ENCODE measurements around the gene CLSTN1.
"Not testable (repeated sequence)": the region's sequence is repeated elsewhere in the genome, so short reads cannot be mapped to it uniquely, and the experiment has no call there.

CLSTN1 gene

GRCh38 chr1:9825093-9826074 is 1.6 kb upstream of the CLSTN1 start:
- peak; percentile 68 for DNase-seq

- DNase-seq: no peak
Observed at GRCh38 chr1:9824702-9825089, 931 bp upstream of the CLSTN1 start.

GRCh38 chr1:9823693-9823942 is 147 bp downstream of the CLSTN1 start:
- no peak for DNase-seq

- DNase-seq: no peak
Observed at GRCh38 chr1:9822897-9823692, 670 bp downstream of the CLSTN1 start.

GRCh38 chr1:9822490-9822889 is 1.3 kb downstream of the CLSTN1 start:
- no peak for DNase-seq

GRCh38 chr1:9821710-9822109 is 2.1 kb downstream of the CLSTN1 start:
- DNase-seq: no peak

- no peak for DNase-seq
Observed at GRCh38 chr1:9820521-9820920, 3.2 kb downstream of the CLSTN1 start.

- no peak for DNase-seq
Observed at GRCh38 chr1:9817734-9818133, 6.0 kb downstream of the CLSTN1 start.

GRCh38 chr1:9816199-9816598 is 7.6 kb downstream of the CLSTN1 start:
- no peak for DNase-seq

- DNase-seq: no peak
Observed at GRCh38 chr1:9815150-9815549, 8.6 kb downstream of the CLSTN1 start.

- no peak for DNase-seq
Observed at GRCh38 chr1:9814619-9815018, 9.1 kb downstream of the CLSTN1 start.

- DNase-seq: no peak
Observed at GRCh38 chr1:9811239-9811966, 12.4 kb downstream of the CLSTN1 start.

GRCh38 chr1:9809100-9809510 is 14.7 kb downstream of the CLSTN1 start:
- no peak for DNase-seq

GRCh38 chr1:9808459-9808858 is 15.3 kb downstream of the CLSTN1 start:
- DNase-seq: no peak

GRCh38 chr1:9807541-9807940 is 16.2 kb downstream of the CLSTN1 start:
- DNase-seq: no peak

- not testable (repeated sequence) for DNase-seq
Observed at GRCh38 chr1:9805972-9806371, 17.8 kb downstream of the CLSTN1 start.

GRCh38 chr1:9805006-9805508 is 18.7 kb downstream of the CLSTN1 start:
- DNase-seq: no peak

GRCh38 chr1:9803003-9803918 is 20.5 kb downstream of the CLSTN1 start:
- not testable (repeated sequence) for DNase-seq

- DNase-seq: no peak
Observed at GRCh38 chr1:9801909-9802308, 21.9 kb downstream of the CLSTN1 start.

- no peak for DNase-seq
Observed at GRCh38 chr1:9798236-9799130, 25.3 kb downstream of the CLSTN1 start.

- DNase-seq: no peak
Observed at GRCh38 chr1:9797049-9797448, 26.7 kb downstream of the CLSTN1 start.
